ENCODE results near the gene WBP1.
"Not testable (repeated sequence)": the region's sequence is repeated elsewhere in the genome, so short reads cannot be mapped to it uniquely, and the experiment has no call there.

WBP1 gene

GRCh38 chr2:74440378-74441169 lies 17.7 kb upstream of the WBP1 start:
- Histone ChIP-seq H3K4me3 (ENCODE audit: low read depth, low read length) (peak overlapping the region; percentile 66), H3K27me3 (replicated peaks) (no peaks in the 10 kb centered on the region), H3K27ac (peak overlapping the region; percentile 33), H3K36me3 (replicated peaks) (no peaks in the 10 kb centered on the region)
- peak; percentile 45 for TF ChIP-seq CTCF (IDR thresholded peaks at IDR 0.05; ENCODE audit: low read depth, low read length, missing control alignments)
- peak; percentile 68 for DNase-seq
- in situ Hi-C loops (cut with HindIII; ENCODE audit: low pct_ligation_motif_present, low sequenced_read_pairs), result no loop called here

GRCh38 chr2:74441170-74441689 lies 17.0 kb upstream of the WBP1 start:
- DNase-seq, result no peak
- in situ Hi-C loops (cut with HindIII; ENCODE audit: low pct_ligation_motif_present, low sequenced_read_pairs), result no loop called here
- no peak for TF ChIP-seq CTCF (IDR thresholded peaks at IDR 0.05; ENCODE audit: low read depth, low read length, missing control alignments)
- Histone ChIP-seq H3K4me3 (ENCODE audit: low read depth, low read length) (peak overlapping the region; percentile 9), H3K36me3 (replicated peaks) (no peaks in the 10 kb centered on the region), H3K27ac (no peak overlapping the region), H3K27me3 (replicated peaks) (no peaks in the 10 kb centered on the region)

- in situ Hi-C loops (cut with HindIII; ENCODE audit: low pct_ligation_motif_present, low sequenced_read_pairs), result no loop called here
These were observed 16.4 kb upstream of the WBP1 start, which contains the start of gene RTKN for GRCh38 chr2:74441690-74442482. TSS of gene RTKN (minus strand) at chr2:74441937. CDS start at chr2:74441816, 121 bp downstream.

GRCh38 chr2:74442483-74443297 lies 15.5 kb upstream of the WBP1 start:
- H3K27me3 ChIP-seq (replicated peaks); H3K27ac ChIP-seq; H3K36me3 ChIP-seq (replicated peaks); H3K4me3 ChIP-seq (ENCODE audit: low read depth, low read length); DNase-seq; in situ Hi-C loops (cut with HindIII; ENCODE audit: low pct_ligation_motif_present, low sequenced_read_pairs): not testable (repeated sequence)

More at GRCh38 chr2:74441690-74442482, 16.4 kb upstream of the WBP1 start, which contains the start of gene RTKN:
- H3K4me3 ChIP-seq (ENCODE audit: low read depth, low read length), result peak within 1 kb of the TSS; percentile 66
- no peak for TF ChIP-seq CTCF (IDR thresholded peaks at IDR 0.05; ENCODE audit: low read depth, low read length, missing control alignments)
- no peaks in the 10 kb centered on the region for H3K27me3 ChIP-seq (replicated peaks)
- no peaks in the 10 kb centered on the region for H3K36me3 ChIP-seq (replicated peaks)
- no peak within 1 kb of the TSS for H3K27ac ChIP-seq
- no peak for DNase-seq

- no peak for DNase-seq
- Histone ChIP-seq H3K36me3 (replicated peaks) (no peaks in the 10 kb centered on the region), H3K27me3 (replicated peaks) (no peaks in the 10 kb centered on the region), H3K4me3 (ENCODE audit: low read depth, low read length) (no peak overlapping the region), H3K27ac (no peak overlapping the region)
- in situ Hi-C loops (cut with HindIII; ENCODE audit: low pct_ligation_motif_present, low sequenced_read_pairs), result no loop called here
- TF ChIP-seq CTCF (IDR thresholded peaks at IDR 0.05; ENCODE audit: low read depth, low read length, missing control alignments), result no peak
These were observed 13.5 kb upstream of the WBP1 start for GRCh38 chr2:74444498-74445318.

Measured in brain microvascular endothelial cell (primary cell).